Left renal pelvis (tissue), 4 donors: ENCODE data around the gene HOMER3. TPM values are rescaled to one million over a fixed set of nuclear protein-coding genes. Genes with fewer than 3 reads are reported as not detected.
"Not testable (repeated sequence)": the region's sequence is repeated elsewhere in the genome, so short reads cannot be mapped to it uniquely, and the experiment has no call there.

Experiments
- DNase-seq, 4 donors: peaks; one replicate each; pipeline ENCODE4 v3.0.0-alpha.2; 2013; ENCODE audit warnings: low read depth in 4 of 4, low spot score in 3 of 4
- polyA plus RNA-seq, 4 donors: library from polyadenylated mRNA; unstranded; fragments of 120-200 nt; gene quantifications; one replicate each; pipeline ENCODE4 v1.2.1, GENCODE V29; 2013; ENCODE audit not compliant: insufficient read length in 4 of 4

The HOMER3 gene
- polyA plus RNA-seq, 4 donors = 44.3 to 77.7 (median 51.1) TPM

DNA sequence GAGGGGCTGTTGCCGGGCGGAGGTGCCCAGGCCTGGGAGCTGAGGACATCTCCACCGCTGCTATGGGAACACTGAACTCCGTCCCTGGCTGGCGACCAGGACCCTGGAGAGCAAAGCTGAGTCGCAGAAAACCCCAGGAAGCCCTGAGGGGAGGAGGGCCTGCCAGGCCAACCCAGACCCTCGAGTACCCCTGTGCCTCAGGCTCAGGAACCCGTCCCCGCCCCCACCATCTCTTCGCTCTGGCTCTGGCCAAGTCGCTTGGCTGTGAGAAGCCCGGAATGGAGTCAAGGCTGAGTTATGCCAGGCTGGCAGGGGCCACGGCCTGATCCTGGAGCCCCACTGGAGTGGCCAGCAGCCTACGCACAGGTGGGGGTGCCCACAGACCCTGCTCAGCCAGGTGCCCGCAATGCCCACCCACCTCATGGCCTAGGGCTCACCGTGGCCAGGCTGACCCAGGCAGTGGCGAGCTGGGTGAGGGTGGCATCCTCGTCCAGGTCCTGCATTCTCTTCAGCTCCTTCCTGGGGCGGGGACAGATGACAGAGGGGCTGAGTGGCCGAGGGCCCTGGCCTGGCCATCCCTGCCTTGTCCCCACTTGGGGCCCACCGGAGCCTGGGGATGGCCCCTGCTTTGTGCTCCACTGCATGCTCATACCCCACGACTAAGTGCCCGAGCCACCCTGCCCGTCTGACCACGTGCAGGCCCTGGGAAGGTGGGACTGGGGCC is 36.5 kb downstream of the HOMER3 start:
- DNase-seq = no peak

DNA sequence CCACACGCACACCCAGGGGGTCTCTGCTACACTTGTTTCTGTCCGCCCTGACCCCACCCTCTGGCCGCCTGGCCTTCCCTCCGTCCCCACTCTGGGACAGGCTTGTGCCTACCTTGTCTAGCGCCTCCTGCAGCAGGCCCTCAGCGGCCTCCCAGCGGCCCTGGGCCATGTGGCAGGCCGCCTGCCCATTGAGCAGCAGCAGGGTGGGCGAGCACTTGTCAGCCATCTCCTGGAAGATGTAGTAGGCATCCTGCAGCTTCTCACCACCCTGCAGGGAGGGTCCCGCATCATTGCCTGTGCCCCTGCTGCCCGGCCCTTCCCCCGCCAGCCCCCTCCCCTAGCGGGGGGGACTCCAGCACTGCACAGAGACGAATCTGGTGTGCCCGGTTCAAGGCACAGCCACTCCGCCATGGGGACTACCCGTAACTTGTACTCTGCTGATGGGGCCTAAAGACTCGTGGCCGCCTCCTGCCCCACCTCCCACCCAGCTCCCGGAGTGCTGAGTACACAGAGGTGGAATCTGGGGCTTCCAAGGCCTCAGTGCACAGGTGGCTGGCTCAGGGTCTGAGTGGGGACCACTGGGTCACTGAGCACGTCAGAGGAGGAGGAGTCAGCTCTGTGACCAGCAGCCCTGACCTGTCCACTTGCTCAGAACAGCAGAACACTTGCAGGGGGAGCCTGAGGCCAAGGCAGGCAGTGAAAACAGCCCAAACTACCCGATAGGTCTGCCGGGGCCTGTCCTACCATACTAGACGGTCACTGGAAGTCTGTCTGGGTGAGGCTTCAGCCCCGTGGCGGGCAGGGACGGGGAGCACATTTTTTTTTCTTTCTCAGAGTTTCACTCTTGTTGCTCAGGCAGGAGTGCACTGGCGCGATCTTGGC is 37.6 kb downstream of the HOMER3 start:
- no peak for DNase-seq

DNA sequence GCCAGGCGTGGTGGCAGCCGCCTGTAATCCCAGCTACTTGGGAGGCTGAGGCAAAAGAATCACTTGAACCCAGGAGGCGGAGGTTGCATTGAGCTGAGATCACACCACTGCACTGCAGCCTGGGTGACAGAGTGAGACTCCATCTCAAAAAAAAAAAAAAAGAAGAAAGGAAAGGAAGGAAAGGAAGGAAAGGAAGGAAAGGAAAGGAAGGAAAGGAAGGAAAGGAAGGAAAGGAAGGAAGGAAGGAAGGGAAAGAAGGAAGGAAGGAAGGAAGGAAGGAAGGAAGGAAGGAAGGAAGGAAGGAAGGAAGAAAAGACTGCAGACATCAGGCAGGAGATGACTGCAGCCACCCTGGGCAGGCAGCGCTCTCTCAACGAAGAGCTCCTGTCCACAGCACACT is 38.5 kb downstream of the HOMER3 start:
- DNase-seq = not testable (repeated sequence)

DNA sequence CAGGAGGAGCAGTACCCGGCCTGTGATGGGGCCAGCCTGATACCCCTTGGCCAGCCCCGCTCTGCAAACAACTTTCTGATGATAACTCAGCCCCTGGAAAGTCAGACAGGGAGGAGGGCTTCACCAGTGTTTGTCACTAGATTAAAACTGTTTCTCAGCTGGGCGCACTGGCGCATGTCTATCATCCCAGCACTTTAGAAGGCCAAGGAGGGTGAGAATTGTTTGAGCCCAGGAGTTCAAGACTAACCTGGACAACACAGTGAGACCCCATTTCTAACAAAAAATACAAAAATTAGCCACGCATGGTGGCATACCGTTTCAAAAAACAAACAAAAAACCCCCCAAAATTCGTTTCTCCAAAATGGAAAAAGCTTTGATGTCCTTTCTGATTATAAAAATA is 39.5 kb downstream of the HOMER3 start:
- no peak for DNase-seq

DNA sequence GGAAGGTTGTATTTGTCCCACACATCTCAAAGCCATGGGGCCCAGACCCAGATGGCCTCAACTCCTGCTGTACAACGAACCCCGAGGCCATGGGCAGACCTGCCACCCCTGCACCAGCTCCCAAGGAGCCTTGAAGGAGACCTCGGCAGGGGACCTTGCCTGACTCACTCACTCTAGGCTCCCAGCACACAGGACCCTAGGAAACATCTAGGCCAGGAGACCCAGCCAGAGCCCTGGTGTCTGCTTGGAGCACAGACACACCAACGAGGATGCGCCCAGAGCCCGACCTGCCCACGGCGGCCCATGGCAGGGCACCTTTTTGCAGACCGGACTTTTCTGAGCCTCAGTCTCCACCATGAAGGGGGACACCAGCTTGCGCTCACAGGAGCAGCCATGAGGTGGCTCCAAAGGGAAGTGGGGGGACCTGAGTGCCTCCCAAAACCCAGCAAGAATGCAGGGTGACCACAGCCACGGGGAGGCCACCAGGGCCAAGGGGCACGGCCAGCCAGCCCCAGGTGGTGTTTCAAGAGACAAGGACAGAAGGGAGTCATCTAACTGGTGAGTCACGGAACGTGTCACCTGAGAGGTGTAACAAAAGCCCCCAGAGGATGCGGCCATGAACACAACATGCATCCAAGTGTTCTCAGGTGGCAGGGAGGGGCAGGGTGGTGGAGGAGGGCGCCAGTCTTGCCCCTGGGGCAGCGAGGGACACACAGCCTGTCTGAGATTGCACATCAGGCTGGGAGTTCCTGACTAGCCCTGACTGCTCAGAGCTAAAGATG is 40.1 kb downstream of the HOMER3 start:
- DNase-seq = no peak

DNA sequence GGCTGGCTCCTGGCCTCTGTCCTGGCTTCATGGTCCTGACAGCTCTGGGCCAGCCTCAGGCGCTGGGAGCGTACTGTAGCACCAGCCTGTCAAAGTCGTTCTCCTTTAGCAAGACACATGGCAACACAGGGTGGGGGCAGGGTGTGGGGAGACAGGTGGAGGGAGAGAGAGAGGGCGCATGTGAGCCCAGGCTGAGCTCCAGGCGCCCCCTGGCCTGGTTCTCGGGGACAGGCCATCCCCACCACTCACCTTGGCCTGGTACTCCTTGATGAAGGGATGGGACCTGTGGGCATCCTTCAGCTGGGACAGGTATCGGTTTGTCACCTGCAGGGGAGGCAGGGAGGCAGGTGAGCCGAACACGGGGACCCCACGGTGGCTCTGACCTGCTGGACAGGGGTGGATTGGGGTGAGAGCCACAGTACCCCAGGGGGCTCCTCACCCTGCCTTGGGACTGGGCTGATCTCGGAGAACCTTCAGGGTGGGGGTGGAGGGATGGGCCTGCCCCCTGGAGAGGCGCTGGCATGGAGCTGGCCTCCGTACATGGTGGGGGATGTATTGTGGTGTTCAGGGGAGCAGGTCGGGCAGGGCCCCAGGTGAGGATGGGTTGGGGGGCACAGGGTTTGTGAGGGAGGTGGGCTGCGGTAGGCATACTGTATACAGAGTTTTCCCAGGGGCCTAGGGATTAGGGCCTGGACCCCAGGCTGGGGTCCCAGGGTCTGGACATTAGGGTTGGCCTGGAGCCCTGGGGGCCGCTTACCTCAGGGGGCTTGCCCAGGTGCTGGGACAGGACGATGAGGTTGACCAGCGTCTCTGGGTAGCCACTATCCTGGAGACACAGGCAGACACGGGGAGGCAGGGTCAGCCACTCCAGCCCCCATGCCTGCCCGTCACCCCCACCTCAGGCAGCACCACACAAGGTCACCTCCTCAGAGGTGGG is 41.1 kb downstream of the HOMER3 start:
- DNase-seq = no peak

DNA sequence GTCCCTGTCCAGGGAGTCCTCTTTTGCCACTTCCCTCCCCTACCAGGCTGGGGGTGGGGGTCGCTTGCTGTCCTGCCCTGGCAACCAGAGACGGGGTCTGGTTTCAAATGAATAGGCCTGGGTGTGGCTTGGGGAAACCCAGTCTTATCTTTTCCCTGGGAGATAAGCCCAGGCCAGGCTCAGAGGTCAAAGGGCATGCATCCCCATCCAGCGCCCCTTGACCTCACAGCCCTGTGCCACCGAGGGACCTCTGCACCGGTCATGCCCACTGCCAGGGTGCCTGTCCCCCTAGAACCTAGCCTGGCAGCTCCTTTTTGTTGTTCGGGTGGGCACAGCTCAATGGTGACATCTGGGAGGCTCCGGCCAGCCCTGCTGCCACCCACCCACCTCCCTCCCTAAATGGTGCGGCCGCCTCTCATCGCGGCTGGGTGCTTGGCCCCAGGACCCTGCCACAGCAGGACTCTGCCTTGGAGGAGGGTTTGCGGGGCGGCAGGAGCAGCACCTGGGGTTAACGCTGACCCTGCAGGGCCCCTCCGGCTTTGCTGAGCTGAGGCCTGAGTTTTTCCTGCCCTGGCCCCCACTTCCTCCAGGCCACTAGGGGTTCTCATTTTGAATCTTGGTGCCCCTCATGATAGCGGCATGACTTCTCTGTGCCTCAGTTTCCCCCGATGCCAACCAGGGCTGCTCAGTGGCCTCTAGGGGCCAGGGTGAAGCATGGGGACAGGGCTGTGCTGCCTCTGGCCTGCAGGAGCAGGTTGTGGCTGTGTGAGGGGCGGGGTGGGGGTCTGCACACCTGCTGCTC is 42.2 kb downstream of the HOMER3 start:
- no peak for DNase-seq

DNA sequence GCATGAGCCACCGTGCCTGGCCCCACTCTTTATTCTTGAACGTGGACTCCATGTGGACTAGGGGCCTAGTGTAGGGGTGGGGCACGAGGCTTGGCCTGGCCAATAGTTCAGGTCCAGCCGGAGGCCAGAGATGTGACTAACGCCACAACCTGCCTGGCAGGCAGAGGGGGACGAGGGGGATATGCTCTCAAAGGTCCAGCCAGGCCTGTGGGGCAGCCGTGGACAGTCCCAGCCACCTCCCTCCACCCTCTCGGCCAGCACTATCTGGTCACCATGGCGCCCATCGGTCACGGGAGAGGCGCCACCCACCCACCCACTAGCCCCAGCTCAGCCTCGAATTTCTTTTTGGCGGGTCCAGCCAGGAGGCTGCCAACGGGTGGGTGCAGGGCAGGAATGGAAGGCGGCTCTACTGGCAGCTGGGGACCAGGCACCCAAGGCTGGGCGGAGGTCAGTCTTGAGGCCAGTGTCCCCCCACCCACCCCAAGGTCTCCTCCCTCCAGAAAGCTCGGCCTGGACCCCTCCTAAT is 42.9 kb downstream of the HOMER3 start:
- no peak for DNase-seq

DNA sequence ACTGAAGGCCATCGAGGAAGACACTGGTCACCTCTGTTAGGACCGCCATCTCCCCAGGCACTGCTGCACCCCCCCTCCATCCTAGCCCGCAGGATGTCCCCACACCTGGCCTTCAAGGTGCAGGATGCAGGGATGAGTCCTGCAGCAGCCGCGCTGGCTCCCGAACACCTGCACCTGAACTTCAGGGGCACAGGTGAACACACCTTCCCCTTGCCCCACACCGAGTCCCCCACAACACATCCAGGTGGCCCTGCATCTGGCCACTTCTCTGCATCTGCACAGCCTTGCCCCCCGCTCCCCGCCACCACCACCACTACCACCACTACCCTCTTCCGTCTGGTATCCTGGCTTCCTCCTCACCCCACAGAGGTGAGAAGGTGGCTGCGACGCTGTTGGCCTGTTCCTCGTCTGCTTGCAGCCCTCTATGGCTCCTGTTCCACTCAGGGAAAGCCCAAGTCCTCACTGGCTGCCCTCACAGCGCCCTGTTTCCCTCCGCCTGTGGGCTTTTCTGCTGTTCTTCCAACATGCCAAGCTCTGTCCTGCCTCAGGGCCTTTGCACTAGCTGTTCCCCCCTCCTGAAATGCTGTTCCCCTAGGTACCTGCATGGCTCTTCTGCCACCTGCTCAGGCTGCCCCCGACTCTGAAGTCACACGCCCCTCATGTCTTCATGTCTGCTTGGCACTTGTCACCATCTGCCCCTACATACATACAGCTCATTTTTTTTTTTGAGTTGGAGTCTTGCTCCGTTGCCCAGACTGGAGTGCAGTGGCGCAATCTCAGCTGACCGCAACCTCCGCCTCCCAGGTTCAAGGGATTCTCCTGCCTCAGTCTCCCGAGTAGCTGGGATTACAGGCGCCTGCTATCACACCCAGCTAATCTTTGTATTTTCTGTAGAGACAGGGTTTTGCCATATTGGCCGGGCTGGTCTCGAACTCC is 43.7 kb downstream of the HOMER3 start:
- DNase-seq = no peak

DNA sequence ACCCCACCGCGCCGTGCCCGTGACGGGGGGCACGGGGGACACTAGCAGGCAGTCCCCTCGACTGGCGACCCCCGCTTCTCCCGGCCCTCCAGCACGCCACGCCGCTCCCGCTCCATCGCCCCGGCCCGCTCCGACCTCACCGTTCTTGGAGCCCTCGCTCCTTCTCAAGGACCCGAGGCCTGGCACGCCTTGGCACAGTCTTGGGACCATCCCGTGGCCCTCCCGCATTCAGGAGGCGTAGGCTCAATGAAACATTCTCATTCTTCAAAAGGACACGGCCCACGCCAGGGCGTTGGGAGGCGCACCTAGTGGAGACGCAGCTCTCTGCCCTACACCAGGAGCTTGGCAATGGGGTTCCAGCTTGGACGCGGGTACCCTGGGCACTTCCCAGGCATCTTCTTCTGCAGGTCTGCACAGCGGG is 44.6 kb downstream of the HOMER3 start:
- no peak for DNase-seq

DNA sequence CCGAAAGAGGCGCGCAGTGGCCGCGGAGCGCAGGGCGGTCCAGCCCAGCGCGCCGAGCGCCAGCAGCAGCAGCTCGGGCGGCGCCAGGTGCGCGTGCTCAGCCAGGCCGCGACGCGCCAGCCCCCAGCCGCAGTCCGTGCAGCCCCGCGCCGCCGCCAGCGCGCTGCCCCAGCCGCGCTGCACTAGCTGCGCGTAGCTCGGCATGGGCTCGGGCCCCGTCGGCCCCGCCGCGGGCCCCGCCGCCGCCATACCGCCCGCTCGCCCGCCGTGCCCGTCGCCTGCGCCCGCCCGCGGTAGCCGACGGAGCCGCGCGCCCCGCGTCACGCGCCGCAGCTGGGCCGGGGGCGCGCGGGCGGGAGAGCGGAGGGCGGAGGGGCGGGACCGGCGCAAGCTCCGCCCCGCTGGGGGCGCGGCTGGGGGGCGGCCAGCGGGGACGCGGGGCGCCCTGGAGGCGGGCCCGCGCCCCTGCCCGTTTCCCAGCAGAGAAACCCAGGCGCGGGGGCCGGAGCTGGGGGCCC is 45.1 kb downstream of the HOMER3 start, which contains the start of gene CERS1:
Gene CERS1, minus strand, starts transcription at position 335 of the 518 bp plus-strand sequence. Its CDS starts 86 bp downstream, at position 249.
- DNase-seq = no peak

DNA sequence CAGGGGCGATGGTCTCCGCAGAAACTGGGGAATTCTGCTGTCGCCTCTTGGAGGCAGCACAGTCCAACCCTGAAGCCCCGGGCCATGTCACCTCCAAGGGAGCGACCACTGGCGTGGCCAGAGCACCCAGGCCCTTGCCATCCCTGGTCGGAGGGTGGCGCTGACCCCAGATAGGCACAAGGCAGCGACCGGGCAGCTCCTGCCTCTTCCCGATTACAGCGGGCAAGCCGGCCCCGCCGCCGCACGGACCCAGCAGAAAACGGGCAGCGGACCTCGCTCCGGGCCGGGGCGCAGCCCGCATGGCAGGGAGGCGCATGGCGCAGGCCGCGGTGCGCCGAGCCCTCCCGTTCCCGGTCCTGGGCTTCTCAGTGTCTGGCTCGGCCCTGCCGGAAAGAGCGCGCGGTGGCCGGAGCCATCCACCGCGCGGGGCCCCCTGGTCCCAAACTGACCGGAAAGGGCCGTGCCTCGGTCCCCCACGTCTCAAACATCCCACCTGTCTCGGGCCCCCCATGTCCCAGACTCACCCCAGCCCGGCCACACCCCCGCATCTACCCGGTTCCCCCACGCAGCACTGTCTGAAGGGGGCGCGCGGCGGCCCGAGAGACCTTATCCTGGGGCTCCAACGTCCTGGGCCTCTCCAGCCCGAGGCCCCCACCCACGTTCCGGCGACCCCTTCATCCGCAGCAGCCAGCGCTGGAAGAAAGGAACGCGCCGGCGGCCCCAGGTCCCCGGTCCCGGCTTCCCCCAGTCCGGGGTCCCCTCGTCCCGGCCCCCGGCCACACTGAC is 45.8 kb downstream of the HOMER3 start:
- DNase-seq = no peak

DNA sequence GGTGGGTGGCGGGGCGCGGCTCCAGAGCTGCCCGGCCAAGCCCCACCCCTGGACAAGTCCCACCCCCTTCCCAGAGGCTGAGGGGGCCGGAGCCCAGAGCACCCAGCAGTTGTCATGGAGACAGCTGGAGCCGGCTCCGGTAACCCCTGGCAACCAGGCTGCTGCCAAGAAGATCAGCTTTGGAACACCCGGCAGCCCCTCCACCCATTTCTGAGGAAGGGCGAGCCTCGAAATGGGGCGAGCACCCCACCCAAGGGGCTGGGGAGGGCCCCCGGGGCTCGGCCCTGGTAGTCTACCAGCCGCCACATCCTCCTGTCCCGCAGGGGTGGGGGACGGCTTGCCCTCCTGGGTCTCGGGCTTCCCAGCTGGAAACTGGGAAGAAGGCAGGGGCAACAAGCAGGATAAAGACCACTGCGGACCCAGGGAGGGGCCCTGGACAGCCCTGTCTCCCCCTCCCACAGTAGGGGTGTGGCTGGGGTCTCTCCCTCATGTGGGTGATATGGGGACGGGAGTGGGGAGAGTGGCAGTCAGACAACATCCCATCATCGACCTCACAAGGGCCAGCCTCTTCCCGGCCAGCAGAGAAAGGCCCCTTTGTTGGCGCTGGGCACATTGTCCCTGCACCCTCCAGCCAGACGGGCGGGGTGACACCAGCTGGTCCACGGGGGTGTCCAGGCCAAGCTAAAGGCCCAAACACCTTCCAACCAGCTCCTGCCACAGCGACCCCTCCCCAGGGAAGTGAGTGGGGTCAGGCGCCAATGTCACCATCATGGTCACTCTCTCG is 46.6 kb downstream of the HOMER3 start:
- DNase-seq = no peak

DNA sequence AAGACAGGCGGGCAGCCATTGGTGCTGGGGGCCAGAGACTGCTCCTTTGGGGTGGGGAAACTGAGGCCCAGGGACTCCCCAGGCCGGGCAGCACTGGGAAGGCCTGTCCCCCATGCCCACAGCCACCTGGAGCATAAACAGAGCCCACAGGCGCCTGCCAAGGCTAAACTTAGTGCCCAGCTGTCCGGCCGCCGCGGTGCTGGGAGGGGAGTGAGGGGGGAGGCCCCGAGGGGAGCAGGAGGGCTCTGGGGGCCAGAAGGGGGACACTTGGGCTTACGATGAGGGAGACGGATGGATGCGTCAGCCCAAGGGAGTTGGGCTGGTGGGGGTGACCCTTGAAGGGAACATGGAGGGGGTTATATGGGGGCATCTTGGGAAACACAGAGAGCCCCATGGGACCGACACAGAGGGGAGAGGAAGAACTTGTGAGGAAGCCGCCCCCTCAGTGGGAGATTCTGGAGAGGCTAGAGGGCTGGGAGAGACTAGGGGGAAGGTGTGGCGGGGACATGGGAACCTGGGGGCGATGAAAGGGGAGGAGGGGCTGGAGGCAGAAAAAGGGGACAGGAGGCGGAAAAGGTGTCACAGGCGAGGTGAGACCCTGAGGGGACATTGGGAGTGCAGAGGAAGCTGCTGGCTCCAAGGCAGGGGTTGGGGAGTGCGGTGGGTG is 47.3 kb downstream of the HOMER3 start:
- no peak for DNase-seq

DNA sequence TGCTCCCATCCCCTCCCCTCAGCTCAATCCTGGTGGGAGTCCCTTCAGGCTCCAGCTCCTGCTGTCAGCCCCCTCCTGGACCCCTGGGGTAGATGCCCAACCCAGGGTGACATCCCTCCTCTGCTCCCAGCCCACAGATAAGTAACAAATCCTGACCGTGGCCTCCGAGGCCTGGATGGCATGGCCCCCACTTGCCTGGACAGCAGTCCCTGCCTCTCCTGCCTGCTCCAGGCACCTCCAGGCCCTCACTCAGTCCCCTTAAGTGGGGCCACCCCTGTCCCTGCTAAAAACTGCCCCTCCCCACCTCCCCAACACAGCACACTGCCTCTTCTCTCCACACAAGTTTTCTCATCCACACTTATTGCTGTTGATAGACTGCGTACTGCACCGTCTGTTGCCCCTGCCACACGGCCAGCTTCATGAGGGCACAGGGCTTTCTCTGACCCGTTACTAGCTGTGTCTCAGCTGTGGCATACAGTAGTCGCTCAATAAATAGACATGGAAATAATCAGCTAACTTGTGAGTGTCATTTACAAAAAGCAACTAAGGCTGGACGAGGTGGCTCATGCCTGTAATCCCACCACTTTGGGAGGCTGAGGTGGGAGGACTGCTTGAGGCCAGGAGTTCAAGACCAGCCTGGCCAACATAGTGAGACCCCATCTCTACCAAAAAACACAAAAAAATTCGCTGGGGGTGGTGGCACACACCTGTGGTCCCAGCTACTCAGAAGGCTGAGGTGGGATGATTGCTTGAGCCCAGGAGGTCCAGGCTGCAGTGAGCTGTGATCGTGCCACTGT is 50.9 kb downstream of the HOMER3 start:
- no peak for DNase-seq
